B cell (primary cell): ENCODE data around the gene TMEM164. TPM values are rescaled to one million over a fixed set of nuclear protein-coding genes. Genes with fewer than 3 reads are reported as not detected.

ENCODE experiments used
- ATAC-seq: fragments of 200-7000 bp; cut with Tn5 transposase; one replicate; pipeline ENCODE4 v1.10.0; 2021; ENCODE audit warnings: low read depth, mild to moderate bottlenecking, moderate number of reproducible peaks, moderate library complexity
- CTCF ChIA-PET: fragments of 350-600 bp; sonication (Branson Sonifier 250); formaldehyde crosslinking; loops from one replicate; lab custom pipeline; 2021; ENCODE audit warnings: antibody characterized with exemption, inconsistent platforms; lab: Charles Lee
- POLR2A ChIA-PET: fragments of 350-600 bp; sonication (Branson Sonifier 250); formaldehyde crosslinking; loops from one replicate; lab custom pipeline; 2021; ENCODE audit warnings: antibody characterized with exemption; lab: Charles Lee
- DNase-seq: peaks from one replicate; pipeline ENCODE4 v3.0.0; 2013
- H2AFZ ChIP-seq: 2 replicates; pipeline ENCODE4 v1.6.1; 2012; ENCODE audit warnings: mild to moderate bottlenecking, low read depth, low read length; ENCODE audit not compliant: insufficient read depth, poor library complexity, severe bottlenecking
- H3K27ac ChIP-seq, 2 donors: 1 replicate in 1 of 2; 2 replicates in 1 of 2; pipeline ENCODE4 v1.5.1; 2012 to 2013; ENCODE audit warnings: low read length in 2 of 2, mild to moderate bottlenecking in 2 of 2, moderate library complexity in 1 of 2
- H3K27me3 ChIP-seq, 4 experiments: fragments of 200-600 bp in 1 of 4; sonication (generic) in 1 of 4; replicated peaks in 1 of 4; 1 replicate in 2 of 4; 2 replicates in 2 of 4; pipeline versions ENCODE4 v1.6.1 to v1.7.0; 2013 to 2016; ENCODE audit warnings: low read length in 3 of 4, mild to moderate bottlenecking in 2 of 4, mixed read lengths in 1 of 4, moderate library complexity in 1 of 4; ENCODE audit not compliant: insufficient read depth in 4 of 4, control insufficient read depth in 3 of 4; ENCODE audit errors: control extremely low read depth in 1 of 4
- H3K36me3 ChIP-seq, 2 experiments: replicated peaks in 1 of 2; 1 replicate in 1 of 2; 2 replicates in 1 of 2; pipeline versions ENCODE4 v1.6.1 to v1.7.1; 2013; ENCODE audit warnings: low read length in 1 of 2; ENCODE audit not compliant: insufficient read depth in 2 of 2, control insufficient read depth in 1 of 2; ENCODE audit errors: control extremely low read depth in 1 of 2, extremely low read depth in 1 of 2
- H3K4me1 ChIP-seq, 2 donors: fragments of 200-600 bp in 1 of 2; sonication (generic) in 1 of 2; 1 replicate in 1 of 2; 2 replicates in 1 of 2; pipeline versions ENCODE4 v1.5.1 to v1.6.1; 2013 to 2017; ENCODE audit warnings: low read length in 2 of 2; ENCODE audit not compliant: control insufficient read depth in 2 of 2, insufficient read depth in 2 of 2
- H3K4me2 ChIP-seq: replicated peaks from 2 replicates; pipeline ENCODE3; 2012; ENCODE audit warnings: mild to moderate bottlenecking, low read depth, low read length; ENCODE audit not compliant: poor library complexity, severe bottlenecking
- H3K4me3 ChIP-seq, 5 experiments: fragments of 200-600 bp in 1 of 5; sonication (generic) in 1 of 5; 1 replicate in 3 of 5; 2 replicates in 2 of 5; pipeline versions ENCODE4 v1.5.1 to v1.7.0; 2011 to 2016; ENCODE audit warnings: low read length in 4 of 5, mild to moderate bottlenecking in 4 of 5, low read depth in 2 of 5, control low read depth in 1 of 5, moderate library complexity in 1 of 5; ENCODE audit not compliant: insufficient read depth in 1 of 5; ENCODE audit errors: control extremely low read depth in 1 of 5, extremely low read depth in 1 of 5
- H3K79me2 ChIP-seq: fragments of 200-600 bp; sonication (generic); one replicate; pipeline ENCODE4 v1.6.0; 2016; ENCODE audit warnings: low read length; ENCODE audit not compliant: control insufficient read depth, insufficient read depth
- H3K9ac ChIP-seq: fragments of 200-600 bp; sonication (generic); 2 replicates; pipeline ENCODE4 v1.6.1; 2017; ENCODE audit warnings: mild to moderate bottlenecking, low read length, moderate library complexity
- H3K9me3 ChIP-seq, 3 donors: one replicate each; pipeline versions ENCODE4 v1.6.1 to v1.7.1; 2013; ENCODE audit warnings: low read length in 2 of 3; ENCODE audit not compliant: control insufficient read depth in 2 of 3, insufficient read depth in 1 of 3; ENCODE audit errors: control extremely low read depth in 1 of 3
- H4K20me1 ChIP-seq: 2 replicates; pipeline ENCODE4 v1.6.0; 2012; ENCODE audit warnings: mild to moderate bottlenecking, low read length; ENCODE audit not compliant: insufficient read depth, control insufficient read depth, poor library complexity, severe bottlenecking
- H3K27ac Mint-ChIP-seq: one replicate; pipeline ENCODE4 v1.8.0; 2021; ENCODE audit warnings: mixed read lengths
- H3K27me3 Mint-ChIP-seq: one replicate; pipeline ENCODE4 v1.8.0; 2021; ENCODE audit warnings: mixed read lengths
- H3K4me1 Mint-ChIP-seq: one replicate; pipeline ENCODE4 v1.8.0; 2021; ENCODE audit warnings: mixed read lengths
- H3K4me3 Mint-ChIP-seq: one replicate; pipeline ENCODE4 v1.8.0; 2021; ENCODE audit warnings: mixed read lengths
- H3K9me3 Mint-ChIP-seq: one replicate; pipeline ENCODE4 v1.8.0; 2022; ENCODE audit warnings: mixed read lengths; ENCODE audit not compliant: insufficient read depth
- CTCF ChIP-seq: fragments of 200-600 bp; IDR thresholded peaks from one replicate; pipeline ENCODE4 v1.8.0; 2022; ENCODE audit warnings: antibody characterized with exemption, mild to moderate bottlenecking
- EZH2 ChIP-seq: IDR thresholded peaks from 2 replicates; pipeline ENCODE4 v1.6.1; 2012; ENCODE audit warnings: borderline replicate concordance, low read depth, mild to moderate bottlenecking, moderate library complexity, low read length; ENCODE audit not compliant: insufficient read depth, poor library complexity, severe bottlenecking
- WGBS: methylation state at CpG from one replicate; pipeline ENCODE4 v1.1.5; 2013; ENCODE audit warnings: missing lambda C conversion rate; ENCODE audit not compliant: insufficient coverage; 5-methylcytosine and 5-hydroxymethylcytosine counted together
- intact Hi-C: fragments of 100-400 bp; cut with micrococcal nuclease; formaldehyde crosslinking; loops from one replicate; pipeline ENCODE4 v1.10.0; 2022
- polyA plus RNA-seq: library from polyadenylated mRNA; depleted of rRNA; stranded (reverse); fragments of >200 nt; gene quantifications from 2 replicates; pipeline ENCODE4 v1.2.3, GENCODE V29; 2012
- total RNA-seq, 2 donors: library from RNA; stranded (reverse); fragments of 120-200 nt in 1 of 2; gene quantifications; 1 replicate in 1 of 2; 2 replicates in 1 of 2; pipeline versions ENCODE4 v1.2.3 to v1.2.4, GENCODE V29; 2013 to 2022

The TMEM164 gene
- total and polyA plus RNA-seq, 2 donors (not counting 1 experiment from before 2014, with no cell fraction given), result 9.4 to 26.6 TPM

GRCh38 chrX:110103344-110103743 is 100.4 kb downstream of the TMEM164 start:
- no peaks in the 10 kb centered on the region for H3K36me3 ChIP-seq
- WGBS, result no CpG with 5 or more reads among the region's 1 CpG
- ATAC-seq (no peak), DNase-seq (no peak)
- H4K20me1 ChIP-seq, result no peaks in the 10 kb centered on the region
- TF ChIP-seq EZH2, result no peak
- no peak for TF ChIP-seq CTCF
- ChIA-PET CTCF (no interaction called here), POLR2A (no interaction called here)
- no peak overlapping the region for H3K9ac ChIP-seq
- H3K27ac Mint-ChIP-seq, result no peak overlapping the region
- no peak overlapping the region for H3K4me2 ChIP-seq
- H2AFZ ChIP-seq, result no peak overlapping the region
- peaks cover 7% of the 10 kb centered on the region for H3K79me2 ChIP-seq
- no peaks in the 10 kb centered on the region for H3K27me3 ChIP-seq
- peaks cover 8% of the 10 kb centered on the region for H3K4me1 Mint-ChIP-seq
- H3K27me3 Mint-ChIP-seq, result no peaks in the 10 kb centered on the region
- intact Hi-C loops, result no loop called here
- H3K27ac ChIP-seq, result no peak overlapping the region
- H3K9me3 ChIP-seq, result no peaks in the 10 kb centered on the region
- H3K4me3 Mint-ChIP-seq, result no peak overlapping the region
- H3K4me3 ChIP-seq, result no peak overlapping the region
- peaks cover 4% of the 10 kb centered on the region in 2 donors for H3K4me1 ChIP-seq
- H3K9me3 Mint-ChIP-seq, result no peaks in the 10 kb centered on the region

- Histone ChIP-seq H3K27ac (no peak overlapping the region), H3K9me3 (no peaks in the 10 kb centered on the region), H4K20me1 (no peaks in the 10 kb centered on the region), H3K36me3 (no peaks in the 10 kb centered on the region), H3K4me3 (no peak overlapping the region), H3K4me1 (peaks cover 5 to 8% of the 10 kb centered on the region in 2 donors), H2AFZ (no peak overlapping the region), H3K79me2 (peaks cover 7% of the 10 kb centered on the region), H3K4me2 (no peak overlapping the region), H3K9ac (no peak overlapping the region), H3K27me3 (no peaks in the 10 kb centered on the region)
- ATAC-seq, result no peak
- ChIA-PET CTCF (no interaction called here), POLR2A (no interaction called here)
- no CpG with 5 or more reads among the region's 3 CpGs for WGBS
- Mint-ChIP-seq H3K4me1 (peaks cover 12% of the 10 kb centered on the region), H3K27ac (no peak overlapping the region), H3K27me3 (no peaks in the 10 kb centered on the region), H3K9me3 (no peaks in the 10 kb centered on the region), H3K4me3 (no peak overlapping the region)
- intact Hi-C loops, result no loop called here
- TF ChIP-seq EZH2 (no peak), CTCF (no peak)
- no peak for DNase-seq
Observed at GRCh38 chrX:110104078-110104477, 101.2 kb downstream of the TMEM164 start.
